Kasumi-1 (cell line): ENCODE measurements around the gene RPS6KA1.
"Not testable (repeated sequence)": the region's sequence is repeated elsewhere in the genome, so short reads cannot be mapped to it uniquely, and the experiment has no call there.

ENCODE experiments used
- DNase-seq, 2 experiments: peaks; one replicate each; lab custom pipeline; 2025; lab: John Stamatoyannopoulos, UW

RPS6KA1 gene

DNA sequence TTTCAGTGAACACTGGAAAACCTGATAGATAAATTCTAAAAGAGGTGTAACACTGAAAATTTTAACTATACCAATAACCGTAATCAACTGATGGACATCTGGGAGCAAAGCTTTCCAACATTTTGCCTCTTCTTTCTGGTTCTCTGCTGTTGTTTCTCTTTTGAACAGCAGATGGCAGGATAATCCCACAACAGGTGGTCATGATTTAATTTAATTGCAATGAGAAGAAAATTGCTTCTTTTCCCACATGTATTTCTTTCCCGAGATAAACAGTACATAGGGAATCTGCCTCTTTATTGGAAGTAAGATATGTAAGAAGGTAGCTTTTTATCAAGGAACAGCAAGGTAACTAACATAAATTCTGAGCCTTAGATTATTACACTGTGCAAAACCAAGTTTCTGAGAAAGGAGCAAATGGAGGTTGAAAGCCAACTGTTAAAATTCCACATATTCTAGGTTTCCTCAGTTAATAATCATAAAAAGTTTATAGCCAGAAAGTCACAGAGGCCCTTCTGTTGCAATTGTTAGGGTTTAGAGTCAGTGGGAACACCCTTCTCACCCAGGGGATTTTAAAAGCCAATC is 72.9 kb downstream of the RPS6KA1 start:
- peak; percentile 70 to 82 for DNase-seq

DNA sequence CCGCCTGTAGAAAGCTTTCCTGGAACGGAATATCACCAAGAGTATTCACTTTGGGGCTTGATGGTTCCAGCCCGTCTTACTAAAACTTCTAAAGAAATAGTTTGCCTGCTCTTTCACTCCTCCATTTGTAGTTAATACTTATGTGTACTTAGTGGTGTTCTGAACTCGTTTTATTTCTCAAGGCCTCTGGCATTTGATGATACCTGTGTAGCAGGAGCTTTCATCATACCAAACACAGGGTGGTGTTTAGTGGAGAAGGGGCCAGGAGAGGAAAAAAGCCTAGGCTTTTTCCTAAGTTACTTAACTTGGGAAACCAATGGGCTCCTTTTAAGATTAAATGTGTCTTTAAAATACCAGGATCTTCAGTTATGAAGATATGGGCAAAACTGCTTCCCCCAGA is 74.3 kb downstream of the RPS6KA1 start:
- DNase-seq = no peak

GRCh38 chr1:26607186-26607585 is 77.6 kb downstream of the RPS6KA1 start:
- DNase-seq = no peak

- DNase-seq = peak in 1 of 2 experiments; percentile 16
Measured at GRCh38 chr1:26608895-26609294, 79.3 kb downstream of the RPS6KA1 start.

DNA sequence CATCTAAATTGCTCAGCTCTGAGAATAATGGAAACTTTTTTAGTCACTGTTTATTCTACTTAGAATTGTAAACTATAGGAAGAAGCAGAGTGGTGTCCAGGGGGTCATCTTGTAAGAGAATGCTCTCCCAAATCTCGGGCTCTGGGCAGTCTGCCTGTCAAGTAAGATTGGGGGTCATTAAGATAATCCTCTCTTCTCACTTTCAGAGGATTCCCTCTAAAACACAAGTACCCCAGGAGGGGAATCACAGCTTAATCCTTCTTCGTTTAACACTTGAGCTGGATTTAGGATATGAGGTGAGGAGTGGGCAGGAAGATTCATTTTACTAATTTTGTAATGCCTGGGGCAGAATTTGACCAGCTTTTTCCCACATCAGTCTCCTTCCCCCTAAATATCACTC is 81.2 kb downstream of the RPS6KA1 start:
- no peak for DNase-seq

DNA sequence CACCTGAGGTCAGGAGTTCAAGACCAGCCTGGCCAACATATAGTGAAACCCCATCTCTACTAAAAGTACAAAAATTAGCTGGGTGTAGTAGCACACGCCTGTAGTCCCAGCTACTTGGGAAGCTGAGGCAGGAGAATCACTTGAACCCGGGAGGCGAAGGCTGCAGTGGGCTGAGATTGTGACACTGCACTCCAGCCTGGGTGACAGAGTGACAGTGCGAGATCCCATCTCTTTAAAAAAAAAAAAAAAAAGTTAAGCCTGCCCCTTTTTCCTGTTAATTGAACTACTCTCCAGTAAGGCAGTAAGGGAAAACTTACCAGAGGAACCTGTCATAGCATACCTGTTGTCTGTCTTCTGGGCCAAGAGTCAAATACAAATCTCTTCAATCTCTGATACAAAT is 83.1 kb downstream of the RPS6KA1 start:
- not testable (repeated sequence) for DNase-seq

- no peak for DNase-seq
Measured at GRCh38 chr1:26614655-26615411, 85.3 kb downstream of the RPS6KA1 start.

GRCh38 chr1:26616881-26617280 is 87.3 kb downstream of the RPS6KA1 start:
- DNase-seq = no peak

DNA sequence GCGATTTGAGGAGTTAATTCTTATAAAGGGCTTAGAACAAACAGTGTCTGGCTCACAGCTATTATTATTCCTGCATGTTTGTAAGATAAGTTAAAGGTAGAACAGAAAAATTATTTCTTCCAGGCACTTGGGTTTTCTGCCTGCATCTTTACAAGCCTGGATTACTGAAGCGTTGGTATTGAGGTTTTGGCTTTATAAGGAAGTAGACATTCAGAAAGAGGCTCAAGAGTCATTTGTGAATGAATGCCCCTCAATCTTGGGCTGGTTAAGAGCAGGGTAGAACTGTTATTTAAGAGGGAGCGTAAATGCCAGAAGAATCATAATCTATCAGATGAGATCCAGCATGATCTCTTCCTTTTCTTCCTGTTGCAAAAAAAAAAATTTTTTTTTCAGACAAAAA is 89.0 kb downstream of the RPS6KA1 start:
- DNase-seq = peak; percentile 40 to 49
